ENCODE results near the gene TINCR. TPM values are rescaled to one million over a fixed set of nuclear protein-coding genes. Genes with fewer than 3 reads are reported as not detected.

The TINCR gene
- total RNA-seq, 1 experiment from 2014 or later, result 4.4 TPM

GRCh38 chr19:5590151-5590864 lies 22.6 kb upstream of the TINCR start:
- Histone ChIP-seq H4K20me1 (ENCODE audit: insufficient read depth) (no peaks in the 10 kb centered on the region), H3K27me3 (ENCODE audit: insufficient read depth, low read depth) (no peaks in the 10 kb centered on the region), H3K4me1 (replicated peaks; ENCODE audit: insufficient read depth) (no peaks in the 10 kb centered on the region), H3K79me2 (ENCODE audit: low read depth) (no peaks in the 10 kb centered on the region), H3K4me3 (no peak overlapping the region), H3K36me3 (ENCODE audit: low read depth) (no peaks in the 10 kb centered on the region), H3K9me2 (ENCODE audit: insufficient read depth) (no peaks in the 10 kb centered on the region), H2AFZ (no peak overlapping the region), H3K27ac (no peak overlapping the region), H3K4me2 (no peak overlapping the region), H3K9me3 (ENCODE audit: insufficient read depth, low read depth) (no peaks in the 10 kb centered on the region), H3F3A (ENCODE audit: insufficient read depth, low read depth) (no peaks in the 10 kb centered on the region)
- DNase-seq, result no peak
- no TSS peak for BruUV-seq (replicated peaks)
- ChIA-PET POLR2A (ENCODE audit: unreplicated experiment) (no interaction called here), CTCF (no interaction called here)
- TF ChIP-seq CTCF (conservative IDR thresholded peaks at IDR 0.05) (no peak), EZH2 (IDR thresholded peaks at IDR 0.05; ENCODE audit: low read depth) (no peak)
- intact Hi-C loops (cut with micrococcal nuclease; ENCODE audit: unreplicated experiment), result no loop called here

GRCh38 chr19:5588906-5589676 lies 21.3 kb upstream of the TINCR start:
- Histone ChIP-seq H3K27me3 (ENCODE audit: insufficient read depth, low read depth) (no peaks in the 10 kb centered on the region), H3F3A (ENCODE audit: insufficient read depth, low read depth) (no peaks in the 10 kb centered on the region), H3K4me3 (no peak overlapping the region), H3K36me3 (ENCODE audit: low read depth) (no peaks in the 10 kb centered on the region), H3K4me2 (no peak overlapping the region), H3K4me1 (replicated peaks; ENCODE audit: insufficient read depth) (no peaks in the 10 kb centered on the region), H3K9me3 (ENCODE audit: insufficient read depth, low read depth) (no peaks in the 10 kb centered on the region), H3K27ac (no peak overlapping the region), H2AFZ (no peak overlapping the region), H4K20me1 (ENCODE audit: insufficient read depth) (no peaks in the 10 kb centered on the region), H3K9me2 (ENCODE audit: insufficient read depth) (no peaks in the 10 kb centered on the region), H3K79me2 (ENCODE audit: low read depth) (no peaks in the 10 kb centered on the region)
- BruUV-seq (replicated peaks), result no TSS peak
- TF ChIP-seq EZH2 (IDR thresholded peaks at IDR 0.05; ENCODE audit: low read depth) (no peak), CTCF (conservative IDR thresholded peaks at IDR 0.05) (no peak)
- intact Hi-C loops (cut with micrococcal nuclease; ENCODE audit: unreplicated experiment), result no loop called here
- DNase-seq, result no peak
- ChIA-PET CTCF (no interaction called here), POLR2A (ENCODE audit: unreplicated experiment) (no interaction called here)

GRCh38 chr19:5588441-5588840 lies 20.7 kb upstream of the TINCR start:
- no peaks in the 10 kb centered on the region for H3K9me3 ChIP-seq (ENCODE audit: insufficient read depth, low read depth)
- no peaks in the 10 kb centered on the region for H3K79me2 ChIP-seq (ENCODE audit: low read depth)
- H3K9me2 ChIP-seq (ENCODE audit: insufficient read depth), result no peaks in the 10 kb centered on the region
- DNase-seq, result no peak
- H3K36me3 ChIP-seq (ENCODE audit: low read depth), result no peaks in the 10 kb centered on the region
- no peak overlapping the region for H3K4me3 ChIP-seq
- no peak overlapping the region for H2AFZ ChIP-seq
- POLR2A ChIA-PET (ENCODE audit: unreplicated experiment), result no interaction called here
- no TSS peak for BruUV-seq (replicated peaks)
- no peaks in the 10 kb centered on the region for H3K4me1 ChIP-seq (replicated peaks; ENCODE audit: insufficient read depth)
- CTCF ChIA-PET, result no interaction called here
- H3F3A ChIP-seq (ENCODE audit: insufficient read depth, low read depth), result no peaks in the 10 kb centered on the region
- H4K20me1 ChIP-seq (ENCODE audit: insufficient read depth), result no peaks in the 10 kb centered on the region
- intact Hi-C loops (cut with micrococcal nuclease; ENCODE audit: unreplicated experiment), result no loop called here
- no peak overlapping the region for H3K27ac ChIP-seq
- H3K4me2 ChIP-seq, result no peak overlapping the region
- no peaks in the 10 kb centered on the region for H3K27me3 ChIP-seq (ENCODE audit: insufficient read depth, low read depth)
- TF ChIP-seq CTCF (conservative IDR thresholded peaks at IDR 0.05) (no peak), EZH2 (IDR thresholded peaks at IDR 0.05; ENCODE audit: low read depth) (no peak)

Measured in PC-9 (cell line).